HG02840 (cell line): ENCODE data around the gene CENPE.
"Not testable (repeated sequence)": the region's sequence is repeated elsewhere in the genome, so short reads cannot be mapped to it uniquely, and the experiment has no call there.

ENCODE experiments used
- ATAC-seq: cut with Tn5 transposase; IDR thresholded peaks from one replicate; pipeline ENCODE4 v1.9.1; 2021; ENCODE audit warnings: mild to moderate bottlenecking, moderate library complexity, moderate number of reproducible peaks; ENCODE audit not compliant: unreplicated experiment, low FRiP score

Gene CENPE, protein sequence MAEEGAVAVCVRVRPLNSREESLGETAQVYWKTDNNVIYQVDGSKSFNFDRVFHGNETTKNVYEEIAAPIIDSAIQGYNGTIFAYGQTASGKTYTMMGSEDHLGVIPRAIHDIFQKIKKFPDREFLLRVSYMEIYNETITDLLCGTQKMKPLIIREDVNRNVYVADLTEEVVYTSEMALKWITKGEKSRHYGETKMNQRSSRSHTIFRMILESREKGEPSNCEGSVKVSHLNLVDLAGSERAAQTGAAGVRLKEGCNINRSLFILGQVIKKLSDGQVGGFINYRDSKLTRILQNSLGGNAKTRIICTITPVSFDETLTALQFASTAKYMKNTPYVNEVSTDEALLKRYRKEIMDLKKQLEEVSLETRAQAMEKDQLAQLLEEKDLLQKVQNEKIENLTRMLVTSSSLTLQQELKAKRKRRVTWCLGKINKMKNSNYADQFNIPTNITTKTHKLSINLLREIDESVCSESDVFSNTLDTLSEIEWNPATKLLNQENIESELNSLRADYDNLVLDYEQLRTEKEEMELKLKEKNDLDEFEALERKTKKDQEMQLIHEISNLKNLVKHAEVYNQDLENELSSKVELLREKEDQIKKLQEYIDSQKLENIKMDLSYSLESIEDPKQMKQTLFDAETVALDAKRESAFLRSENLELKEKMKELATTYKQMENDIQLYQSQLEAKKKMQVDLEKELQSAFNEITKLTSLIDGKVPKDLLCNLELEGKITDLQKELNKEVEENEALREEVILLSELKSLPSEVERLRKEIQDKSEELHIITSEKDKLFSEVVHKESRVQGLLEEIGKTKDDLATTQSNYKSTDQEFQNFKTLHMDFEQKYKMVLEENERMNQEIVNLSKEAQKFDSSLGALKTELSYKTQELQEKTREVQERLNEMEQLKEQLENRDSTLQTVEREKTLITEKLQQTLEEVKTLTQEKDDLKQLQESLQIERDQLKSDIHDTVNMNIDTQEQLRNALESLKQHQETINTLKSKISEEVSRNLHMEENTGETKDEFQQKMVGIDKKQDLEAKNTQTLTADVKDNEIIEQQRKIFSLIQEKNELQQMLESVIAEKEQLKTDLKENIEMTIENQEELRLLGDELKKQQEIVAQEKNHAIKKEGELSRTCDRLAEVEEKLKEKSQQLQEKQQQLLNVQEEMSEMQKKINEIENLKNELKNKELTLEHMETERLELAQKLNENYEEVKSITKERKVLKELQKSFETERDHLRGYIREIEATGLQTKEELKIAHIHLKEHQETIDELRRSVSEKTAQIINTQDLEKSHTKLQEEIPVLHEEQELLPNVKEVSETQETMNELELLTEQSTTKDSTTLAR (N-terminal part only)

DNA sequence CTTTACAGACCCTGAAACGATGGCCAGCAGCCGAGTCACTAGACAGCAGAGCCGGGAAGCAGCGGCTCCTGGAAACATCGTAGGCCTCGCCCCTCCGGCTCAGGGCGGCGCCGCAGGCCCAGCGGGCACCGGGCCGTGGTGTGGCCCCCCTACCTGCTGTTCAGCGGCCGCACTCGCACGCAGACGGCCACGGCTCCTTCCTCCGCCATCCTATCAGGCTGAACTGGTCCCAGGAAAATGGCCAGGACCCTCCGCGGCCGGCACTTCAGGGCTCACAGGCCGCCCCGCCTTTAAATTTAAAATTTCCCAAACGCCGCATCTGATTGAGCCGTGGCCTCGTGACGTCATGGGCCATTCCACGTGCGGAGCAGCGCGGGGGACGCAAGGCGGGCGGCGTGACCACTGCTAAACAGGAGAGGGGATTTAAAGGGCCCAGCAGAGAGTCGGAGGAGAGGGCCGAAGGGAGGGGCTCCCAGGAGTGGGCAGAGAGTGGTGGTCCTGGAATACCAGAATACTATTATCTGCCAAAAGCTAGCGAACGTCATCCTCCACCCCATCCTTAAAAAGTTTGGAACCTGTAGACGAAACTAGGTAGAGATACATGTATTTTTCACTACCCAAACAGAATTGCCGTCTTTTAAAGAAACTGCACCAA is at the start of gene CENPE:
Gene CENPE, minus strand, starts transcription at position 233 of the 655 bp plus-strand sequence. Its CDS starts 24 bp downstream, at position 209.
- ATAC-seq: peak; percentile 98

DNA sequence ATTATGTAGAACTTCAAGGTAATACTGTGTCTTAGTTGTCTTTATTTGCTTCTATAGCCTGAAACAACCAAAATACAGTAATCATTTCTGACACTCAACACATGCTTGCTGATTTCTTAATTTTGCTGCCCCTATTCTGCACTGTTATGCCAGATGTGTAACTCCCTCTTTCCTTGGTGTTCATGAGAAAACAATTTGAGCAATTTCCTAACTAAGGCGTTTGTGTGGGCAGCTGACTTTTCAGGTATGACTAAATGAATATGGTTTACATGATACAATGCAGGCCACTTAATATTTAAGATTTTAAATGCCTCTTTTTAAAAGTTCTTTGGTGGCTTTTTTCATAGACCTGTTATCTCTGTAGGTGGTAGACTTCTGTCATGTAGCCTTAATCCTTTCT is 46.1 kb upstream of the CENPE start:
- no peak for ATAC-seq

DNA sequence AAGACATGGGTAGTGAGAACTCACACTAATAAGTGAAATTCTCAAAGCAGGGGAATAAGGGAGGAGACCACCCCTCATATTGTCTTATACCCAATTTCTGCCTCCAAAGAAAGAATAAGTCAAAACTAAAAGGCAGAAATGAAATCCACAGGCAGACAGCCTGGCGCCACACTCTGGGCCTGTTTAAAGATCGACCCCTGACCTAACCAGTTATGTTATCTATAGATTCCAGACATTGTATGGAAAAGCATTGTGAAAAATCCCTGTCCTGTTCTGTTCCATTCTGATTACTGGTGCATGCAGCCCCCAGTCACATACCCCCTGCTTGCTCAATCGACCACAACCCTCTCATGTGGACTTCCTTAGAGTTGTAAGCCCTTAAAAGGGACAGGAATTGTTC is 32.8 kb upstream of the CENPE start:
- not testable (repeated sequence) for ATAC-seq

DNA sequence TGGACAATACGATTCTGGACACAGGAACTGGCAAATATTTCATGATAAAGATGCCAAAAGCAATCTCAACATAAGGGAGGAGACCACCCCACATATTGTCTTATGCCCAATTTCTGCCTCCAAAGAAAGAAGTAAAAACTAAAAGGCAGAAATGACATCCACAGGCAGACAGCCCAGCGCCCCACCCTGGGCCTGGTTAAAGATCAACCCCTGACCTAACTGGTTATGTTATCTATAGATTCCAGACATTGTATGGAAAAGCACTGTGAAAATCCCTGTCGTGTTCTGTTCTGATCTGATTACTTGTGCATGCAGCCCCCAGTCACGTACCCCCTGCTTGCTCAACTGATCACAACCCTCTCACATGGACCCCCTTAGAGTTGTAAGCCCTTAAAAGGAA is 25.4 kb upstream of the CENPE start:
- ATAC-seq: not testable (repeated sequence)

DNA sequence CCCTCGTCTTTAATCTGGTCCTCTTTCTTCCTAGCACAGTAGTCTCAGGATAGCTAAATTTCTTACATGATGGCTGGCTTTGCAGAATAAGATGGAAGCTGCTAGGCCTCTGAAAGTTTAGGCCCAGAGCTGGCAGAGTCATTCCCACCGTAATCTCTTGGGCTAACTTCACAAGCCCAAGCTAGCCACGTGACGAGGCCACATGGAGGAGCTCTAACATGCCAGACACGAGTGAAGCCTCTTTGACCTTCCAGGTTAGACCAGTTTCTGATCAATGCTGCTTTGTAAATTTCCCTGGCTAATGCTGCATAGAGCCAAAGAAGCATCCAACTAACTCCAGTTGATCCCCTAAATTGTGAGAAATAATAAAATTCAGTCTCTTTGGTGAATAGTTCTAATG is 9.5 kb upstream of the CENPE start:
- no peak for ATAC-seq

DNA sequence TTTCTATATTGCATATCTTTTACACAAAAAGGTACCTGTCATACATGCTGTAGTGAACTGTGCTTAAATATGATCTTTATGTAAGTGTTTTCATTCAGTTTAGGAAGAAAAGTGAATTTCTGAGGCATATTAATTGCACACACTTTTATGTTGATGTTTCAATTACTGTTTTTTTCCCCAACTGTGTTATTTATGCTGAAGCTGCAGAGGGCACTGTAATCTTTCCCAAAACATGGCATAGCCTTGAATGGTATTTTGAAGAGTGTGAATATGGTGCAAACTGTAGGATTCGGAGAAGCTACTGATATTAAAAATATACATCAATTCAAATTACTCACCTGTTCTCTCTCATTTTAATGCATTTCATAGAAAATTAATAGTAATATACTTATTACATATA is 6.0 kb upstream of the CENPE start:
- ATAC-seq: no peak

DNA sequence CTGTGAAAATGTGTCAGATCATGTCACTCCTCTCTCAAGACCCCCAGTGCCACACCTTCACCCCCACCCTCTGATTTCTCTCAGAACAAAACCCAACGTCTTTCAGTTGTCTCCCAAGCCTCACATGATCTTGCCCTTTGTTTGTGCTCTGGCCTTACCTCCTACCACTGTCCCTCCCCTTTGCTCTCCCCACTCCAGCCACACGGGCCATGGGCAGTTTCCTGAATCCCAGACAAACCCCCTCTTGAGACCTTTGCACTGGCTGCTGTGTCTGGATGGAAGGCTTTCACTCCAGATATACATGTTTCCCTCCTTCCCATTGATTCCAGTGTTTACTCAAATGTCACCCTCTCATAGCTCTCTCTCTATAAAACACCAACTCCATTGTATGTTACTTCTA is 3.6 kb upstream of the CENPE start:
- no peak for ATAC-seq

DNA sequence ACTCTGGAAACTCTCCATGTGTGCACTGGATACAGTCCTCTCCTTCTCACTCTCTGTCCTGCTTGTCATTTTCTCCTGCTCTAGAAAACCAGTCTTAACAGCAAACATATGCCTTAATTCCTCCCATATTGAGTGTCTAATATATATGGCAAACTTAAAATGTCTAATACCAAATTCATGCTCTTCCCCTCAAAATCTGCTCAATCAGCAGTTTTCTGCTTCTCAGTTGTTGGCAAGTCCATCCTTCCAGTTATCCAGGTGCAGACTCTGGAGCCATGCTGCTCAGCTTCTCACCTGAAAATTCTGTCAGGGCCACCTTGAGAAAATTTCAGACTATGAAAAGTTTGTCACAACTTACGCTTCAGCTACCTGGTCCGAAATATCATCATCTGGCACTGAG is 3.1 kb upstream of the CENPE start:
- no peak for ATAC-seq

DNA sequence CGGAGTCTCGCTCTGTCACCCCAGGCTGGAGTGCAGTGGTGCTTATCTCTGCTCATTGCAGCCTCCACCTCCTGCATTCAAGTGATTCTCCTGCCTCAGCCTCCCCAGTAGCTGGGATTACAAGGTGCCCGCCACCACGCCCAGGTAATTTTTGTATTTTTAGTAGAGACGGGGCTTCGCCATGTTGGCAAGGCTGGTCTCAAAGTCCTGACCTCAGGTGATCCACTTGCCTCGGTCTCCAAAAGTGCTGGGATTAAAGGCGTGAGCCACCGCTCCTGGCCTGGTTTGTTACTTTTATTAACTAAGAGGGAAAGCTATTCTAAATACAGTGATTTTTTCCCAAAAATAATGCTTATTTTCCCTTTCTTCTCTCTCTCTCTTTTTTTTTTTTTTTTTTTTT is 866 bp upstream of the CENPE start:
- ATAC-seq: no peak

DNA sequence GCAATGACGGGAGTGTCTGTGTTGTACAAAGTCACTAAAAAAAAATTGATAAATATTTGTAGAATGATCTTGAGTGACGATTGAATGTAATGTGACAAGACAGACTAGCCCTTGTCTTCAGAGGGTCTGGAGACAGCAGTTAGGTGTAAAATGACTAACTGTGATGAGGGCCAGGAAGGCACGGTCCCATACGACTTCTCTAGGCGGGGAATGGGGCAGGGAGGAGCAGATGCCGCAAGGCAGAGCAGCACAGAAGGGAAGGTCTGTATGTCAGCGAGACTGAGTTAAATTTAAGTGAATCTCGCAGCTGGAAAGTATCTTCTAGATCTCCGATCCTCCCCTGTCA is 405 bp downstream of the CENPE start:
- ATAC-seq: peak; percentile 46

DNA sequence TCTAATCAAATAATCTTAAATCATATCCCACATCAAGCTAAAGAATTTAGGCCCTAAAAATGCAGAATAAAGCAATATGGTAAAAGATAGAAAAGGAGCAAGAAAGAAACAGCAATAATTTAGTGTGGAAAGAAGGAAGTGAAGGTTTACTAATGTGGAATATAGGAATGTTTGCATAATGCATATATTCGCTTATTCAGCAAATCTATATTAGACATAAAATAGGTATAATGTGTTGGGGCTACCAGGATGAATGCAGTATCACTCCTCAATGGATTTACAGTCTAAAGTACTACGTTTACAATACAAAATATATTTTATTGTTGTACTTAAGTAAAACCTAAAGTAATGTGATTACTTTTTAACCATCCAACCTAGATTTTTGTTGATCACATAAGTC is 4.7 kb downstream of the CENPE start:
- ATAC-seq: no peak

DNA sequence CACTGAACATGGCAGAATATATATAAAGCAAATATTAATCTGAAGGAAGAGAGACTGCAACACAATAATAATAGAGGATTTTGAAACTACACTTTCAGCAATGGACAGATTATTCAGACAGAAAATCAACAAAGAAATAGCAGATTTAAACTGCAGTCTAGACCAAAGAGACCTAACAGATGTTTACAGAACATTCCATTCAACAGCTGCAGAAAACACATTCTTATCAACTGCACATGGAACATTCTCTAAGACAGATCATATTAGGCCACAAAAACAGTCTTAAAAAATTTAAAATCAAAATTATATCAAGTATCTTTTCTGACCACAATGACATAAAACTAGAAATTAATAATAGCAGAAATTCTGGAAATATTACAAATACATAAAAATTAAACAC is 27.1 kb downstream of the CENPE start:
- no peak for ATAC-seq

DNA sequence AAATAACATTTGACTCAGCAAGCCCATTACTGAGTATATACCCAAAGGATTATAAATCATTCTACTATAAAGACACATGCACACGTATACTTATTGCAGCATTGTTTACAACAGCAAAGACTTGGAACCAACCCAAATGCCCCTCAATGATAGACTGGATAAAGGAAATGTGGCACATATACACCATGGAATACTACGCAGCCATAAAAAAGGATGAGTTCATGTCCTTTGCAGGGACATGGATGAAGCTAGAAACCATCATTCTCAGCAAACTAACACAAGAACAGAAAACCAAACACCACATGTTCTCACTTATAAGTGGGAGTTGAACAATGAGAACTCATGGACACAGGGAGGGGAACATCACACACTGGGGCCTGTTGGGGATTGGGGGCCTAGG is 28.4 kb downstream of the CENPE start:
- not testable (repeated sequence) for ATAC-seq

DNA sequence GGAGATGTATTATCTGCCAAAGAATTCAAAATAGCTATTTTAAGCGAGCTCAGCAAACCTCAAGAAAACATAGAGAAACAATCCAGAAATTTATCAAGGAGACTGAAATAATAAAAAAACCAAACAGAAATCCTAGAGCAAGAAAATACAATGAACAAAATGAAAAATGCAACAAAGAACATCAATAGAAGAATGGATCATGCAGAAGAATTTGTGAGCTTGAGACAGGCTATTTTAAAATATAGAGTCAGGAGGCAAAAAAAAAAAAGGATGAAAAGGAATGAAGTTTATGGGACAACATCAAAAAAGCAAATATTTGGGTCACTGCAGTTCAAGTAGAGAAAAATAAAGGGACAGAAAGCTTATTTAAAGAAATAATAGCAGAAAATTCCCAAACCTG is 29.1 kb downstream of the CENPE start:
- no peak for ATAC-seq

DNA sequence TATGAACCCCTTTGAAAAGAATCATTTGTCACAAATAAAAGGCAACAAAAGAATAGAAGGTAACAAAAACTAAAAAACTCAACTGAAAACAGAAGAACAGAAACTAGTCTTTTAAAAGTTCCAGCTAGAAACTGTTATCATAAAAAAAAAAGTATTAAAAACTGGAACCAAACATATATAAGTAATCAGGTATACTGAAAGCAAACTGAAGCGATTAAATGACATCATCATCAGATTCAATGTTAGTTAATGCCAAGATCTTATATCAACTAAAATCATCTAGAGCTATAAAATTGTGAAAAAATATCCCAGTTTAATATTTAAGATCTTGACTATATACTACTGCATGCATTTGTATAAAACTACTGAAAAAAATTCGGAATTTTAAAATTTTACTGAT is 36.0 kb downstream of the CENPE start:
- no peak for ATAC-seq

DNA sequence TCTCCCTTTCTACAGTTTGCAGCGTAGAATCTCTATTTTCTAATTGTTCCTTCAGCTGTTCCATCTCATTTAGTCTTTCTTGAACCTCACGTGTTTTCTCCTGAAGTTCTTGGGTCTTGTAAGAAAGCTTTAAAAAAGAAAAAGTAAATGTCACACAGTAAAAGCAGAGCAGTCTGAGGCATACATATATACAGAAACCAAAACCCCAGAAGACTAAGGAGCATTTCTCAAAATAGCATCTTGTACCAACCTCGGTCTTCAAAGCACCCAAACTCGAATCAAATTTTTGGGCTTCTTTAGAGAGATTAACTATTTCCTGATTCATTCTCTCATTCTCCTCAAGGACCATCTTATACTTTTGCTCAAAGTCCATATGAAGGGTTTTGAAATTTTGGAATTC is 39.4 kb downstream of the CENPE start:
- ATAC-seq: no peak

DNA sequence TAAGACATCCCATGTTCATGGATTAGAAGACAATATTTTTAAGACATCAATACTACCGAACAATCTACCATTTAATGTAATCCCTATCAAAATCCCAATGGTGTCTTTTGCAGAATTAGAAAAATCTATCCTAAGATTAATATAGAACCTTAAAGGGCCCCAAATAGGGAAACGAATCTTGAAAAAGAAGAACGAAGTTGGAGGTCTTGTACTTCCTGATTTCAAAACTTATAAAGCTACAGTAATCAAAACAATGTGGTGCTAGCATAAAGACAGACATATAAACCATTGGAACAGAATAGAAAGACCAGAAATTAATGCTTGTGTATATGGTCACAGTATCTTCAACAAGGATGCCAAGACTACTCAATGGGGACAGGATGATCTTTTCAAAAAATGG is 42.0 kb downstream of the CENPE start:
- ATAC-seq: no peak

DNA sequence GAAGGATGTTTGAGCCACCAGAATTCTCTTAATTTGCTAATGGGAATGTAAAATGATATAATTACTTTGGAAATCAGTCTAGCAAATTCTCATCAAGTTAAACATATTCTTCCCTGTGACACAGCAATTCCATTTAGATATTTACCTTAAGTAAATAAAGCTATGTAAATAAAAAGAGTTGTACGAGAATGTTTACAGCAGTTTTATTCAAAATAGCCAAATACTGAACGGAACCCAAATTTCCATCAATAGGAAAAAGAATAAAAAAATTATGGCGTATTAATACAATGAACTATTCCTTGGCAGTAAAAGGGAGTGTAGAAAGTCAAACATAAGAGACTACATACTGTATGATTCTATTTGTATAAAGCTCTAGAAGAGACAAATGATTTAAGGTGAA is 45.8 kb downstream of the CENPE start:
- ATAC-seq: no peak

DNA sequence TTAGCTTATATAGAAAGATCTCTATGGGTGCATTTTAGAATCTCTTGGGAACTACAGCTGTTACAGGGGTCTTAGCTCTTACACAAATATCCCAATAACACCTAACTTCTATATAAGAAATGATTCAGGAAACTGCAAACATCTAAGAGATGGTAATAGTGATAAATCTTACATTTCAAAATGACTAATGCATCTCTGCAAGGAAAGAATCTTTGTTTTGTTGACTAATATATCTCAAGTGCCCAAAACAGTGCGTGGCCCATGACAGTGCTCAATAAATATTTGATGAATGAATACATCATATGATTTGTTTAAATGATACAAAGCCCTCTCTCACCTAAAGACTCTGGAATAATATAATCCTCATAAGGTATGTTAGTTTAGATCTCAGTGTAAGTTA is 47.5 kb downstream of the CENPE start:
- ATAC-seq: no peak

DNA sequence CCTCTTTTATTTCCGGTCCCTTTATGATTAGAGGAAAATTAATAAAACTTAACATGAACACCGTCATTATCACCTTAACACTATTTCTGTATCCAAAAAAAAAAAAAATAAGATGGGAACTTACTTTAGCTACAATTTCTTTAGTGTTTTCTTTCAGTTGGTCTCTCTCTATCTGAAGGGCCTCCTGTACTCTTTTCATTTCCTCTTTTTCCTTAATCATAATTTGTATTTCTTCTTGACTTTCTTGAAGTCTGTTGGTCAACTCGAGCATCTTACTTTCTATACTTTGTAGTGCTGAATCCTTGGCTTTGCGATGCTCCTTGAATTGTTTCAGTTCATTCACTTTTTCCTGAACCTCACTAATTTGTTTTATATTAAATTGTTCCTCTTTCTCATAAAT is 53.2 kb downstream of the CENPE start:
- no peak for ATAC-seq
